K562 (cell line): ENCODE results near the gene PACSIN1. TPM values are rescaled to one million over a fixed set of nuclear protein-coding genes. Genes with fewer than 3 reads are reported as not detected.

Experiments used
- ATAC-seq: fragments of 200-7000 bp; cut with Tn5 transposase; 3 replicates; pipeline ENCODE4 v1.9.1; 2020; ENCODE audit warnings: moderate library complexity
- BruUV-seq: library from RNA; stranded (reverse); fragments of 400-500 nt; replicated peaks from 2 replicates; lab custom pipeline; 2021; lab: Mats Ljungman, UMichigan
- CTCF ChIA-PET: fragments of 300-600 bp; formaldehyde crosslinking; extraction: SDS; loops from one replicate; lab custom pipeline; 2021; ENCODE audit warnings: low intra/inter-chr PET ratio; lab: Yijun Ruan, JAX
- POLR2A ChIA-PET: fragments of 300-600, 350-650 bp; sonication (Branson Sonifier 250); formaldehyde crosslinking; extraction: SDS; loops from one replicate; lab custom pipeline; 2021; ENCODE audit warnings: antibody characterized with exemption, inconsistent platforms; lab: Yijun Ruan, JAX
- DNase-seq, 4 experiments: peaks; one replicate each; pipeline versions ENCODE4 v3.0.0 to v3.0.0-alpha.2; 2011 to 2018; ENCODE audit warnings: low spot score in 3 of 4, mixed read lengths in 3 of 4; ENCODE audit errors: extremely low read depth in 1 of 4
- FAIRE-seq: peaks from 2 replicates; lab custom pipeline; 2011; peaks lifted over from hg19 to GRCh38; lab: Jason Lieb, UNC
- H2AFZ ChIP-seq: 2 replicates; pipeline ENCODE4 v1.6.0; 2011; ENCODE audit warnings: low read depth, low read length, control low read depth, inconsistent platforms
- H3K27ac ChIP-seq: fragments of 200-600 bp; 3 replicates; pipeline ENCODE4 v1.8.0; 2011; ENCODE audit warnings: low read depth, mild to moderate bottlenecking, control low read depth, inconsistent platforms, low read length, moderate library complexity, mixed read lengths; ENCODE audit errors: extremely low read depth
- H3K27me3 ChIP-seq, 2 experiments: fragments of 300-600 bp in 1 of 2; 2 replicates in 1 of 2; 3 replicates in 1 of 2; pipeline versions ENCODE4 v1.6.0 to v1.8.0; 2011; ENCODE audit warnings: inconsistent platforms in 2 of 2, low read length in 2 of 2, mild to moderate bottlenecking in 1 of 2, mixed read lengths in 1 of 2, moderate library complexity in 1 of 2; ENCODE audit not compliant: control insufficient read depth in 2 of 2, insufficient read depth in 2 of 2
- H3K36me3 ChIP-seq: fragments of 300-600 bp; 3 replicates; pipeline ENCODE4 v1.8.0; 2011; ENCODE audit warnings: mild to moderate bottlenecking, low read length, inconsistent platforms; ENCODE audit not compliant: control insufficient read depth, insufficient read depth
- H3K4me1 ChIP-seq, 2 experiments: fragments of 200-600 bp in 1 of 2; replicated peaks in 1 of 2; 2 replicates in 1 of 2; 3 replicates in 1 of 2; pipeline versions ENCODE4 v1.5.1 to v1.8.0; 2011; ENCODE audit warnings: inconsistent platforms in 2 of 2, low read length in 2 of 2, mild to moderate bottlenecking in 1 of 2, mixed read lengths in 1 of 2, moderate library complexity in 1 of 2; ENCODE audit not compliant: control insufficient read depth in 2 of 2, insufficient read depth in 2 of 2
- H3K4me2 ChIP-seq: 2 replicates; pipeline ENCODE4 v1.6.1; 2011; ENCODE audit warnings: low read length, control low read depth, inconsistent platforms, mixed read lengths; ENCODE audit not compliant: insufficient read depth
- H3K4me3 ChIP-seq: fragments of 200-600 bp; sonication (generic), shearing (Covaris generic); 2 replicates; pipeline ENCODE4 v1.5.1; 2016; ENCODE audit warnings: control low read depth, inconsistent platforms
- H3K79me2 ChIP-seq: fragments of 200-600 bp; 3 replicates; pipeline ENCODE4 v1.8.0; 2011; ENCODE audit warnings: low read length, inconsistent platforms; ENCODE audit not compliant: control insufficient read depth, insufficient read depth
- H3K9ac ChIP-seq, 2 experiments: 2 replicates each; pipeline versions ENCODE4 v1.6.0 to v1.6.1; 2011; ENCODE audit warnings: low read depth in 2 of 2, low read length in 2 of 2, control low read depth in 1 of 2, inconsistent platforms in 1 of 2, mild to moderate bottlenecking in 1 of 2, mixed read lengths in 1 of 2; ENCODE audit not compliant: insufficient read depth in 1 of 2
- H3K9me1 ChIP-seq: one replicate; pipeline ENCODE4 v1.6.0; 2011; ENCODE audit warnings: inconsistent platforms, mild to moderate bottlenecking, low read length, moderate library complexity; ENCODE audit not compliant: control insufficient read depth, insufficient read depth
- H3K9me3 ChIP-seq: replicated peaks from 2 replicates; pipeline ENCODE4 v1.5.1; 2011; ENCODE audit warnings: low read depth, low read length, inconsistent platforms; ENCODE audit not compliant: control insufficient read depth, insufficient read depth
- H4K20me1 ChIP-seq: replicated peaks from 2 replicates; pipeline ENCODE4 v1.6.1; 2011; ENCODE audit warnings: low read length, inconsistent platforms, mixed read lengths; ENCODE audit not compliant: control insufficient read depth, insufficient read depth
- CREB1 ChIP-seq, 2 experiments: sonication (generic) in 1 of 2; formaldehyde crosslinking in 1 of 2; IDR thresholded peaks; 2 replicates each; pipeline versions ENCODE4 v1.6.1 to v1.8.0; 2012 to 2022; ENCODE audit warnings: inconsistent platforms in 1 of 2, mild to moderate bottlenecking in 1 of 2, missing genetic modification reagents in 1 of 2, moderate library complexity in 1 of 2
- WGBS: fragments of 100-300 bp; shearing (Covaris generic); methylation state at CpG from one replicate; pipeline ENCODE4 v1.1.6; 2016; ENCODE audit warnings: low coverage, mixed read lengths; ENCODE audit not compliant: insufficient coverage; ENCODE audit errors: missing lambda C conversion rate; 5-methylcytosine and 5-hydroxymethylcytosine counted together
- in situ Hi-C: fragments of 300-500 bp; cut with MboI; formaldehyde crosslinking; loops from 4 replicates; pipeline ENCODE4 v1.15.0; 2018; ENCODE audit warnings: inconsistent platforms, mixed read lengths
- intact Hi-C: fragments of 100-400 bp; cut with micrococcal nuclease; formaldehyde crosslinking; loops from 2 replicates; pipeline ENCODE4 v1.14.2; 2022
- polyA plus RNA-seq, 8 experiments: library from polyadenylated mRNA; depleted of rRNA in 4 of 8; stranded (reverse) in 5 of 8; unstranded in 3 of 8; fragments of >200 nt; fragmentation: Nextera tagmentation in 2 of 8; fragmentation: Illumina TruSeq in 1 of 8; extraction: Ambion mirVana in 2 of 8; extraction: Trizol in 1 of 8; gene quantifications; 2 replicates each; pipeline versions ENCODE4 v1.2.1 to v1.2.3, GENCODE V29; 2011 to 2014; ENCODE audit warnings: inconsistent platforms in 1 of 8, missing spikeins in 1 of 8
- total RNA-seq, 7 experiments: library from RNA; depleted of rRNA in 6 of 7; stranded (reverse); fragments of >200 nt in 6 of 7; fragmentation: Illumina TruSeq in 2 of 7; extraction: Trizol in 2 of 7; gene quantifications; 2 replicates each; pipeline versions ENCODE4 v1.2.1 to v1.2.3, GENCODE V29; 2011 to 2021; ENCODE audit warnings: low replicate concordance in 1 of 7
- TF ChIP-seq, protein P1 (sequence below), 3 experiments: fragments of 200-800 bp in 1 of 3; sonication (Bioruptor generic) in 1 of 3; sonication (generic) in 1 of 3; formaldehyde crosslinking in 1 of 3; IDR thresholded peaks; 2 replicates each; pipeline versions ENCODE4 v1.6.1 to v1.8.0; 2016 to 2022; ENCODE audit warnings: mild to moderate bottlenecking in 2 of 3, missing compliant biosample characterization in 2 of 3, missing genetic modification characterization in 2 of 3, missing genetic modification reagents in 1 of 3
- TF ChIP-seq, protein P2 (sequence below): sonication (generic); formaldehyde crosslinking; IDR thresholded peaks from 2 replicates; pipeline ENCODE4 v1.9.0; 2022; ENCODE audit warnings: mild to moderate bottlenecking, missing genetic modification reagents

The PACSIN1 gene
- total and polyA plus RNA-seq, 9 of the 15 experiments (the other 6 are each of a cell fraction or from before 2014, with no cell fraction given) = 0.01 to 1.7 (median 0.45) TPM

DNA sequence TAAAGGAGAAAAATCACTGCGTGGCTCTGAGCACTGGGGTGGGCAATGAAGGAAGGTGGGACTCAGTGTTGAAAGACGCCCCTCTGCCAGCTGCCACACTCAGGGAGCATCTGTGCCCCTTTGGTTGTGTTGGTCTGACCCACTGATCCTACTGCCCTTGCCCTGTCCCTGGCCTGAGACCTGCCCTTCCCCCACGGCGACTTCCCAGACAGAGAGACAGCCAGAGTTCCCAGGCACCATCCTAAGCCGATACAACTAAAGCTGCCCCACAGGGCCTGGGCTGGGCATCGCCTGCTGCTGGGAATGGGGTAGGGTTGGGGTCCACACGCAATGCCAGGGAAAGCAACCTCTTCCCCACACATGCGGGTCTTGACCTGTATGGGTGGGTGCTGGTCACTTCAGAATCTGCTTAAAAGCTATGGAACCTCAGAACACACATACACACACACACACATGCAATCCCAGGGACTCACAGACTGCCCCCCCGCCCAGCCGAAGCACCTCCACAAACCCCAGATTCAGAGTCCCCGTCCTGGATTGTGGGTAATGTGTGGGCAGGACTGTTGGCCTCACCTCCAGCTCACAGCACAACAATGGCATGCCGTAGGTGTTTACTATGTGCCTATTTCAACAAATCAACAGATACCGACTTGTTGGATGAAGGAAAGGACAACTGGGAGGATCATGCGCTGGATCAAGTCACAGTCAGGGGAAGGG lies 101.1 kb downstream of the PACSIN1 start:
- H3K4me1 ChIP-seq = peaks cover 23 to 66% of the 10 kb centered on the region in 2 experiments
- intact Hi-C loops = no loop called here
- H3K9me3 ChIP-seq = no peaks in the 10 kb centered on the region
- POLR2A ChIA-PET = interaction anchor here (0.7 kb wide), 1 partner anchor 9 kb away, joined by 4 read pairs; no protein-coding TSS in a partner anchor
- TF ChIP-seq CREB1 (IDR thresholded peaks at IDR 0.05) (no peak), CREB1 (CRISPR knock-in tag; IDR thresholded peaks at IDR 0.05) (no peak)
- TF ChIP-seq, protein P1, sequence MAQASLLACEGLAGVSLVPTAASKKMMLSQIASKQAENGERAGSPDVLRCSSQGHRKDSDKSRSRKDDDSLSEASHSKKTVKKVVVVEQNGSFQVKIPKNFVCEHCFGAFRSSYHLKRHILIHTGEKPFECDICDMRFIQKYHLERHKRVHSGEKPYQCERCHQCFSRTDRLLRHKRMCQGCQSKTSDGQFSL (CRISPR knock-in tag; IDR thresholded peaks at IDR 0.05) = peak; percentile 51; the same call in 1 of the 2 replicates
- TF ChIP-seq, protein P1 (tag; IDR thresholded peaks at IDR 0.05) = no peak
- TF ChIP-seq, protein P2, sequence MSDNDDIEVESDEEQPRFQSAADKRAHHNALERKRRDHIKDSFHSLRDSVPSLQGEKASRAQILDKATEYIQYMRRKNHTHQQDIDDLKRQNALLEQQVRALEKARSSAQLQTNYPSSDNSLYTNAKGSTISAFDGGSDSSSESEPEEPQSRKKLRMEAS (CRISPR knock-in tag) = 0 out of 2 replicates have a peak, but pooled peaks have one; percentile 24
- no peaks in the 10 kb centered on the region for H3K79me2 ChIP-seq
- H3K36me3 ChIP-seq = no peaks in the 10 kb centered on the region
- FAIRE-seq (no peak), DNase-seq (no peak), ATAC-seq (no peak)
- BruUV-seq = no TSS peak
- peak overlapping the region in 1 of 2 experiments; percentile 75; a peak in 2 of 4 replicates for H3K9ac ChIP-seq
- H3K4me2 ChIP-seq = no peak overlapping the region
- H3K27ac ChIP-seq = no peak overlapping the region
- WGBS = 78% methylated on average over 14 of the region's 14 CpGs
- CTCF ChIA-PET = no interaction called here
- no peaks in the 10 kb centered on the region for H4K20me1 ChIP-seq
- H3K27me3 ChIP-seq = no peaks in the 10 kb centered on the region
- H2AFZ ChIP-seq = 0 out of 2 replicates have a peak overlapping the region, but pooled peaks have one; percentile 3
- H3K9me1 ChIP-seq = no peaks in the 10 kb centered on the region
- in situ Hi-C loops = no loop called here
- no peak overlapping the region for H3K4me3 ChIP-seq
